KOPT-K1 (cell line): ENCODE data around the gene MXRA5.
"Not testable (repeated sequence)": the region's sequence is repeated elsewhere in the genome, so short reads cannot be mapped to it uniquely, and the experiment has no call there.

Source experiments
- H3K27ac ChIP-seq: fragments of 200-600 bp; sonication (generic); 2 replicates; pipeline ENCODE4 v1.5.1; 2016; ENCODE audit warnings: antibody characterized with exemption, mild to moderate bottlenecking, low read depth, low read length; ENCODE audit not compliant: poor library complexity, severe bottlenecking
- H3K36me3 ChIP-seq: fragments of 200-600 bp; sonication (generic); 2 replicates; pipeline ENCODE4 v1.5.1; 2017; ENCODE audit warnings: antibody characterized with exemption, mild to moderate bottlenecking, low read length, moderate library complexity; ENCODE audit not compliant: insufficient read depth
- H3K9me3 ChIP-seq: fragments of 200-600 bp; sonication (generic); 2 replicates; pipeline ENCODE4 v1.5.1; 2017; ENCODE audit warnings: antibody characterized with exemption, low read length, mild to moderate bottlenecking; ENCODE audit not compliant: insufficient read depth, poor library complexity, severe bottlenecking

Gene MXRA5

GRCh38 chrX:3286196-3286945, 60.1 kb downstream of the MXRA5 start:
- H3K27ac ChIP-seq = no peak overlapping the region
- no peaks in the 10 kb centered on the region for H3K36me3 ChIP-seq
- no peaks in the 10 kb centered on the region for H3K9me3 ChIP-seq

- H3K9me3 ChIP-seq = no peaks in the 10 kb centered on the region
- H3K27ac ChIP-seq = no peak overlapping the region
- no peaks in the 10 kb centered on the region for H3K36me3 ChIP-seq
Measured at GRCh38 chrX:3280706-3281105, 65.7 kb downstream of the MXRA5 start.

GRCh38 chrX:3273668-3274067, 72.8 kb downstream of the MXRA5 start:
- not testable (repeated sequence) for H3K36me3 ChIP-seq, H3K9me3 ChIP-seq, H3K27ac ChIP-seq

GRCh38 chrX:3271834-3272186, 74.6 kb downstream of the MXRA5 start:
- Histone ChIP-seq H3K9me3 (no peaks in the 10 kb centered on the region), H3K27ac (no peak overlapping the region), H3K36me3 (no peaks in the 10 kb centered on the region)

- H3K36me3 ChIP-seq = no peaks in the 10 kb centered on the region
- H3K27ac ChIP-seq = no peak overlapping the region
- no peaks in the 10 kb centered on the region for H3K9me3 ChIP-seq
Measured at GRCh38 chrX:3271183-3271833, 75.1 kb downstream of the MXRA5 start.

DNA sequence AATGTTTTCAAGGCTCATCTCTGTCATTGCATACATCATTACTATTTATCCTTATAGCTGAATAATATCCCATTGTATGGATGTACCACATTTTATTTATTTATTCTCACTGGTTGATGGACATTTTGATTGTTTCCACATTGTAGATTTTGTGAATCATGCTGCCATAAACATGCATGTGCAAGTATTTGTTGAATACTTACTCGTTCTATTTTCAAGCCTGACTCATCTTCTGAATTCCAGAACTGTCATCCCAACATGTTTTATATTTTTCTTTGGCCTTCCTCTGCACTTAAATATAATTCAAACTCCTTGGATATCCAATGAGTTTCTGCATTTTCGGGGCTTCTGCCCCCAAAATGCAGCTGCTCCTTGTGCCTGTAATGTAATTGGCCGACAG, 77.6 kb downstream of the MXRA5 start:
- Histone ChIP-seq H3K27ac (no peak overlapping the region), H3K36me3 (no peaks in the 10 kb centered on the region), H3K9me3 (no peaks in the 10 kb centered on the region)

- Histone ChIP-seq H3K36me3 (no peaks in the 10 kb centered on the region), H3K27ac (no peak overlapping the region), H3K9me3 (peaks cover 8% of the 10 kb centered on the region)
Measured at GRCh38 chrX:3263681-3264126, 82.7 kb downstream of the MXRA5 start.

GRCh38 chrX:3262901-3263300, 83.6 kb downstream of the MXRA5 start:
- Histone ChIP-seq H3K9me3 (peaks cover 8% of the 10 kb centered on the region), H3K36me3 (no peaks in the 10 kb centered on the region), H3K27ac (no peak overlapping the region)
